ENCODE measurements around the gene ITGAL.

- TF ChIP-seq CTCF (IDR thresholded peaks at IDR 0.05; ENCODE audit: low read length): no peak
- TF ChIP-seq EZH2 (optimal IDR thresholded peaks at IDR 0.05; ENCODE audit: low read depth, low read length): no peak
- TF ChIP-seq EZH2phosphoT487 (IDR thresholded peaks at IDR 0.05; ENCODE audit: low read length): no peak
Observed at GRCh38 chr16:30528799-30529457, 56.4 kb downstream of the ITGAL start.

Data from MM.1S (cell line).